K562 (cell line): ENCODE measurements around the gene CCL24. TPM values are rescaled to one million over a fixed set of nuclear protein-coding genes. Genes with fewer than 3 reads are reported as not detected.

Experiments used
- ASH1L ChIP-seq: fragments of 450-650 bp; IDR thresholded peaks from 2 replicates; pipeline ENCODE4 v1.6.1; 2018; ENCODE audit warnings: borderline replicate concordance, mild to moderate bottlenecking, low read depth; ENCODE audit not compliant: partially characterized antibody
- CEBPZ ChIP-seq: fragments of 150-350 bp; IDR thresholded peaks from 2 replicates; pipeline ENCODE4 v1.6.1; 2014; ENCODE audit warnings: low read depth, mild to moderate bottlenecking, low read length, borderline replicate concordance
- GATAD2A ChIP-seq: fragments of 450-650 bp; IDR thresholded peaks from 2 replicates; pipeline ENCODE4 v1.6.1; 2017
- HMBOX1 ChIP-seq: sonication (generic); IDR thresholded peaks from 2 replicates; pipeline ENCODE4 v1.6.1; 2016
- TEAD2 ChIP-seq: fragments of 450-650 bp; IDR thresholded peaks from 2 replicates; pipeline ENCODE4 v1.6.1; 2016; ENCODE audit warnings: missing genetic modification characterization, control low read depth, missing compliant biosample characterization
- TEAD4 ChIP-seq, 2 experiments: sonication (generic) in 1 of 2; formaldehyde crosslinking in 1 of 2; IDR thresholded peaks; 2 replicates each; pipeline versions ENCODE4 v1.6.1 to v1.8.0; 2012 to 2022; ENCODE audit warnings: borderline replicate concordance in 1 of 2, inconsistent platforms in 1 of 2, low read length in 1 of 2, mild to moderate bottlenecking in 1 of 2, missing genetic modification reagents in 1 of 2
- ZC3H11A ChIP-seq: IDR thresholded peaks from 2 replicates; pipeline ENCODE4 v1.6.1; 2012; ENCODE audit warnings: low read depth, low read length, improper control_type of control experiment
- ZKSCAN1 ChIP-seq: fragments of 150-350 bp; IDR thresholded peaks from 2 replicates; pipeline ENCODE4 v1.6.1; 2016; ENCODE audit warnings: low read depth, low read length
- polyA plus RNA-seq, 8 experiments: library from polyadenylated mRNA; depleted of rRNA in 4 of 8; stranded (reverse) in 5 of 8; unstranded in 3 of 8; fragments of >200 nt; fragmentation: Nextera tagmentation in 2 of 8; fragmentation: Illumina TruSeq in 1 of 8; extraction: Ambion mirVana in 2 of 8; extraction: Trizol in 1 of 8; gene quantifications; 2 replicates each; pipeline versions ENCODE4 v1.2.1 to v1.2.3, GENCODE V29; 2011 to 2014; ENCODE audit warnings: inconsistent platforms in 1 of 8, missing spikeins in 1 of 8
- total RNA-seq, 7 experiments: library from RNA; depleted of rRNA in 6 of 7; stranded (reverse); fragments of >200 nt in 6 of 7; fragmentation: Illumina TruSeq in 2 of 7; extraction: Trizol in 2 of 7; gene quantifications; 2 replicates each; pipeline versions ENCODE4 v1.2.1 to v1.2.3, GENCODE V29; 2011 to 2021; ENCODE audit warnings: low replicate concordance in 1 of 7
- TF ChIP-seq, protein P1 (sequence below), 2 experiments: fragments of 450-650 bp in 1 of 2; sonication (generic) in 1 of 2; formaldehyde crosslinking in 1 of 2; IDR thresholded peaks; 2 replicates each; pipeline versions ENCODE4 v1.7.1 to v1.9.0; 2016 to 2022; ENCODE audit warnings: inconsistent platforms in 1 of 2, mild to moderate bottlenecking in 1 of 2, missing genetic modification reagents in 1 of 2
- TF ChIP-seq, protein P2 (sequence below): fragments of 450-650 bp; IDR thresholded peaks from 2 replicates; pipeline ENCODE4 v1.6.1; 2018; ENCODE audit warnings: mild to moderate bottlenecking, low read depth; ENCODE audit not compliant: partially characterized antibody

Gene CCL24
- total and polyA plus RNA-seq, 9 of the 15 experiments (the other 6 are each of a cell fraction or from before 2014, with no cell fraction given): 0.45 to 3.6 (median 0.95) TPM; not detected in 1

GRCh38 chr7:75806560-75807307 lies 6.9 kb downstream of the CCL24 start (continued):
- TF ChIP-seq, protein P1, sequence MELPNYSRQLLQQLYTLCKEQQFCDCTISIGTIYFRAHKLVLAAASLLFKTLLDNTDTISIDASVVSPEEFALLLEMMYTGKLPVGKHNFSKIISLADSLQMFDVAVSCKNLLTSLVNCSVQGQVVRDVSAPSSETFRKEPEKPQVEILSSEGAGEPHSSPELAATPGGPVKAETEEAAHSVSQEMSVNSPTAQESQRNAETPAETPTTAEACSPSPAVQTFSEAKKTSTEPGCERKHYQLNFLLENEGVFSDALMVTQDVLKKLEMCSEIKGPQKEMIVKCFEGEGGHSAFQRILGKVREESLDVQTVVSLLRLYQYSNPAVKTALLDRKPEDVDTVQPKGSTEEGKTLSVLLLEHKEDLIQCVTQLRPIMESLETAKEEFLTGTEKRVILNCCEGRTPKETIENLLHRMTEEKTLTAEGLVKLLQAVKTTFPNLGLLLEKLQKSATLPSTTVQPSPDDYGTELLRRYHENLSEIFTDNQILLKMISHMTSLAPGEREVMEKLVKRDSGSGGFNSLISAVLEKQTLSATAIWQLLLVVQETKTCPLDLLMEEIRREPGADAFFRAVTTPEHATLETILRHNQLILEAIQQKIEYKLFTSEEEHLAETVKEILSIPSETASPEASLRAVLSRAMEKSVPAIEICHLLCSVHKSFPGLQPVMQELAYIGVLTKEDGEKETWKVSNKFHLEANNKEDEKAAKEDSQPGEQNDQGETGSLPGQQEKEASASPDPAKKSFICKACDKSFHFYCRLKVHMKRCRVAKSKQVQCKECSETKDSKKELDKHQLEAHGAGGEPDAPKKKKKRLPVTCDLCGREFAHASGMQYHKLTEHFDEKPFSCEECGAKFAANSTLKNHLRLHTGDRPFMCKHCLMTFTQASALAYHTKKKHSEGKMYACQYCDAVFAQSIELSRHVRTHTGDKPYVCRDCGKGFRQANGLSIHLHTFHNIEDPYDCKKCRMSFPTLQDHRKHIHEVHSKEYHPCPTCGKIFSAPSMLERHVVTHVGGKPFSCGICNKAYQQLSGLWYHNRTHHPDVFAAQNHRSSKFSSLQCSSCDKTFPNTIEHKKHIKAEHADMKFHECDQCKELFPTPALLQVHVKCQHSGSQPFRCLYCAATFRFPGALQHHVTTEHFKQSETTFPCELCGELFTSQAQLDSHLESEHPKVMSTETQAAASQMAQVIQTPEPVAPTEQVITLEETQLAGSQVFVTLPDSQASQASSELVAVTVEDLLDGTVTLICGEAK (IDR thresholded peaks at IDR 0.05): no peak
- TF ChIP-seq, protein P1 (CRISPR knock-in tag; IDR thresholded peaks at IDR 0.05): no peak
- TF ChIP-seq CEBPZ (no peak), TEAD4 (IDR thresholded peaks at IDR 0.05; ENCODE audit: low read length) (peak; percentile 34; the same call in 1 of the 2 replicates), TEAD4 (CRISPR knock-in tag; IDR thresholded peaks at IDR 0.05; ENCODE audit: borderline replicate concordance) (no peak), ZKSCAN1 (no peak), ZC3H11A (no peak), GATAD2A (no peak), HMBOX1 (no peak), ASH1L (no peak), TEAD2 (tag) (peak; percentile 73; the same call in 1 of the 2 replicates)
- TF ChIP-seq, protein P2, sequence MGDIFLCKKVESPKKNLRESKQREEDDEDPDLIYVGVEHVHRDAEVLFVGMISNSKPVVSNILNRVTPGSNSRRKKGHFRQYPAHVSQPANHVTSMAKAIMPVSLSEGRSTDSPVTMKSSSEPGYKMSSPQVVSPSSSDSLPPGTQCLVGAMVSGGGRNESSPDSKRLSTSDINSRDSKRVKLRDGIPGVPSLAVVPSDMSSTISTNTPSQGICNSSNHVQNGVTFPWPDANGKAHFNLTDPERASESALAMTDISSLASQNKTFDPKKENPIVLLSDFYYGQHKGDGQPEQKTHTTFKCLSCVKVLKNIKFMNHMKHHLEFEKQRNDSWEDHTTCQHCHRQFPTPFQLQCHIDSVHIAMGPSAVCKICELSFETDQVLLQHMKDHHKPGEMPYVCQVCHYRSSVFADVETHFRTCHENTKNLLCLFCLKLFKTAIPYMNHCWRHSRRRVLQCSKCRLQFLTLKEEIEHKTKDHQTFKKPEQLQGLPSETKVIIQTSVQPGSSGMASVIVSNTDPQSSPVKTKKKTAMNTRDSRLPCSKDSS: peak; percentile 94
